Ectodermal cell (in vitro differentiated cells): ENCODE data around the gene GSTM1.
"Not testable (repeated sequence)": the region's sequence is repeated elsewhere in the genome, so short reads cannot be mapped to it uniquely, and the experiment has no call there.

Experiments
- H3K27ac ChIP-seq: 2 replicates; pipeline ENCODE4 v1.7.0; 2013; ENCODE audit warnings: mild to moderate bottlenecking, low read depth, low read length; ENCODE audit not compliant: insufficient read depth, poor library complexity, severe bottlenecking
- H3K27me3 ChIP-seq: 2 replicates; pipeline ENCODE4 v1.7.0; 2013; ENCODE audit warnings: mild to moderate bottlenecking, low read length; ENCODE audit not compliant: insufficient read depth, control insufficient read depth, poor library complexity, severe bottlenecking
- H3K36me3 ChIP-seq: one replicate; pipeline ENCODE4 v1.7.0; 2013; ENCODE audit warnings: low read length; ENCODE audit not compliant: control insufficient read depth, insufficient read depth
- H3K4me1 ChIP-seq: one replicate; pipeline ENCODE4 v1.7.0; 2013; ENCODE audit warnings: low read length; ENCODE audit not compliant: control insufficient read depth, insufficient read depth
- H3K4me3 ChIP-seq: 2 replicates; pipeline ENCODE4 v1.7.0; 2013; ENCODE audit warnings: low read depth, low read length, control low read depth; ENCODE audit not compliant: insufficient read depth
- H3K9me3 ChIP-seq: 2 replicates; pipeline ENCODE4 v1.7.0; 2013; ENCODE audit warnings: mild to moderate bottlenecking, low read length, moderate library complexity; ENCODE audit not compliant: control insufficient read depth
- WGBS, 2 experiments: methylation state at CpG; one replicate each; pipeline ENCODE4 v1.1.7; 2013; ENCODE audit warnings: missing lambda C conversion rate in 2 of 2; 5-methylcytosine and 5-hydroxymethylcytosine counted together

Gene GSTM1

GRCh38 chr1:109659997-109660690 is 27.5 kb upstream of the GSTM1 start:
- Histone ChIP-seq H3K9me3 (no peaks in the 10 kb centered on the region), H3K4me1 (peaks cover 10% of the 10 kb centered on the region), H3K27ac (no peak overlapping the region), H3K36me3 (no peaks in the 10 kb centered on the region), H3K27me3 (peaks cover 7% of the 10 kb centered on the region), H3K4me3 (no peak overlapping the region)
- 88 to 93% methylated on average over 5 of the region's 5 CpGs for WGBS, 2 experiments

DNA sequence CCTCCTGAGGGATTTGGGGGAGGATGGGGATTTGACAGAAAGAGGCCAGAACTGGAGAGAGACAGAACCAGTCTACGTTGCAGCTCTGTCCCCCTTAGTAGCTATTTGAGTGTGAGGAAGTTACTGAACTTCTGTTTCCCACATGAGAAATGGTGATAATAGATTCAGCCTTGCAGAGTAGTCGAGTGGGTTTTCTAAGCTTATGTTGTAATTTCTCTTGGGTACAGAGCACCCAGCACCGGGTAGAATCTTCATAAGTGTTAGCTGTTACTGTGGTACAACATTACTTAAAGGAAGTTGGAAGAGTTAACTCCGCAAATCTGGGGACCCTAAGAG is 27.0 kb upstream of the GSTM1 start:
- not testable (repeated sequence) for H3K4me3 ChIP-seq, H3K27ac ChIP-seq, H3K36me3 ChIP-seq, H3K27me3 ChIP-seq, H3K9me3 ChIP-seq
- WGBS, 2 experiments, result 87 to 88% methylated on average over 2 to 4 of the region's 4 CpGs
- H3K4me1 ChIP-seq, result peaks cover 10% of the 10 kb centered on the region

DNA sequence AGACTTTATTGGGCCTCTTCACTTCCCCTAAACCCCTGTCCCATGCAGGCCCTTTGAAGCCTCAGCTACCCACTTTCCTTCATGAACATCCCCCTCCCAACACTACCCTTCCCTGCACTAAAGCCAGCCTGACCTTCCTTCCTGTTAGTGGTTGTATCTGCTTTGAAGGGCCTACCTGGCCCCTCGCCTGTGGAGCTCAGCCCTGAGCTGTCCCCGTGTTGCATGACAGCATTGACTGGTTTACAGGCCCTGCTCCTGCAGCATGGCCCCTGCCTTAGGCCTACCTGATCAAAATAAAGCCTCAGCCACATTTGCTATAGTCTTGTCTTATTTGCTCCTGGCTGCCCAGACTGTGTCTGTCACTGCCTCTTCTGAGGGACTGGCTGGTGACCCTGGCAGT is 26.2 kb upstream of the GSTM1 start:
- H3K27ac ChIP-seq, result no peak overlapping the region
- H3K36me3 ChIP-seq, result no peaks in the 10 kb centered on the region
- H3K27me3 ChIP-seq, result no peaks in the 10 kb centered on the region
- no peak overlapping the region for H3K4me3 ChIP-seq
- peaks cover 7% of the 10 kb centered on the region for H3K4me1 ChIP-seq
- no peaks in the 10 kb centered on the region for H3K9me3 ChIP-seq
- WGBS, 2 experiments, result 80 to 95% methylated on average over 2 of the region's 2 CpGs

GRCh38 chr1:109664671-109665070 is 22.9 kb upstream of the GSTM1 start:
- no peaks in the 10 kb centered on the region for H3K27me3 ChIP-seq
- H3K36me3 ChIP-seq, result no peaks in the 10 kb centered on the region
- no peak overlapping the region for H3K4me3 ChIP-seq
- no peaks in the 10 kb centered on the region for H3K9me3 ChIP-seq
- WGBS, 2 experiments, result 85% methylated on average over 1 of the region's 1 CpG; no CpG with 5 or more reads in 1 of the 2 experiments
- peaks cover 5% of the 10 kb centered on the region for H3K4me1 ChIP-seq
- H3K27ac ChIP-seq, result no peak overlapping the region

- no peaks in the 10 kb centered on the region for H3K36me3 ChIP-seq
- H3K4me3 ChIP-seq, result peak within 1 kb of the TSS; percentile 41
- H3K27ac ChIP-seq, result no peak within 1 kb of the TSS
- H3K4me1 ChIP-seq, result peaks cover 5% of the 10 kb centered on the region
- 18 to 21% methylated on average over 22 of the region's 22 CpGs for WGBS, 2 experiments
- H3K9me3 ChIP-seq, result no peaks in the 10 kb centered on the region
- no peaks in the 10 kb centered on the region for H3K27me3 ChIP-seq
Measured at GRCh38 chr1:109667452-109668122, 20.0 kb upstream of the GSTM1 start, which contains the start of gene GSTM2. TSS of gene GSTM2 (plus strand) at chr1:109668057. CDS start at chr1:109668116, 59 bp downstream.

DNA sequence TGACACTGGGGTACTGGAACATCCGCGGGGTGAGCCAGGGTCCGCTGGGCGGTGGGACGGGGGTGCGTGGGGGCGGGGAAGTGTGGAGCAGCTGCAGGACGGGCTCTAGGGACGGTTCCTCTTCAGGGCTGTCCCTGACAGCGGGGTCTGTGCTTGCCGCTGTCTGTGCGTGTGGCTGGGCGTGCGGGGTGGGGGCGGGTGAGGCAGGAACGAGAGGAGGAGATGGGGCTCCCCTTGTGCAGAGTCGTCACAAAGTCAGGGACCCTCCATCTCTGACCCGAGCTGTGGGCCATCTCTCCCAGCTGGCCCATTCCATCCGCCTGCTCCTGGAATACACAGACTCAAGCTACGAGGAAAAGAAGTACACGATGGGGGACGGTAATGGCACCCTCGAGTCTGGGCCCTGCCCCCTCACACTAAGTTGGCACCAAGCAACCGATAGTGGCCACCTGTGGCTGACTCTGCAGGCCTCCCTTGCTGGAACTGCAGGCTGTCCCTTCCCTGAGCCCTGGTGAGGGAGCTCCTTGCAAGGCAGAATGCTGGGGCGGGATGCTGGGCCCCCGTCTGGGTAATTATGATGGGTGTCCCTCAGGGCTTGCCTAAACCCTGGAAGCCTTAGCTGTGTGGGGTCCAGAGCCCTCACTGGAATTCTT is 19.4 kb upstream of the GSTM1 start:
- H3K4me1 ChIP-seq, result peaks cover 5% of the 10 kb centered on the region
- no peaks in the 10 kb centered on the region for H3K27me3 ChIP-seq
- no peak overlapping the region for H3K27ac ChIP-seq
- H3K36me3 ChIP-seq, result no peaks in the 10 kb centered on the region
- H3K4me3 ChIP-seq, result peak overlapping the region; percentile 41
- H3K9me3 ChIP-seq, result no peaks in the 10 kb centered on the region
- WGBS, 2 experiments, result 22 to 23% methylated on average over 26 of the region's 26 CpGs

- Histone ChIP-seq H3K4me3 (no peak overlapping the region), H3K27me3 (no peaks in the 10 kb centered on the region), H3K36me3 (no peaks in the 10 kb centered on the region), H3K4me1 (peaks cover 5% of the 10 kb centered on the region), H3K9me3 (no peaks in the 10 kb centered on the region), H3K27ac (no peak overlapping the region)
- 93 to 95% methylated on average over 22 of the region's 22 CpGs for WGBS, 2 experiments
Measured at GRCh38 chr1:109669246-109669948, 18.2 kb upstream of the GSTM1 start.

- not testable (repeated sequence) for H3K4me3 ChIP-seq, H3K27ac ChIP-seq, H3K9me3 ChIP-seq, H3K27me3 ChIP-seq, H3K4me1 ChIP-seq, H3K36me3 ChIP-seq
- WGBS, 2 experiments, result 89 to 90% methylated on average over 4 of the region's 5 CpGs
Measured at GRCh38 chr1:109669949-109670302, 17.7 kb upstream of the GSTM1 start.

DNA sequence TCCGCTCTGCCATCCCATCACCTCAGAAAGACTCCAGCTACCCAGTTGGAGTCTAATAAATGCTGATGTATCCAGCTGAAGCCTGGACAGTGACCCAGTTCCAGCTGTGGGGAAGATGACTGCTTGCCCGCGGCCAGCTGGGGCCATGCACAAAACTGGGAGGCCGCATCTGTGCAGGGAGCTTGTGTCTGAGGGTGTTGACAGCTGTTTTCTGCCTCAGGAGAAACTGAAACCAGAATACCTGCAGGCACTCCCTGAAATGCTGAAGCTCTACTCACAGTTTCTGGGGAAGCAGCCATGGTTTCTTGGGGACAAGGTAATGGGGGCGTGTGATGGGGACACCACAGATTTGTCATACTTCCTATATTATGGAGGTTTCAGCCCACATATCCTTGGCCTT is 16.6 kb upstream of the GSTM1 start:
- 93 to 95% methylated on average over 5 of the region's 5 CpGs for WGBS, 2 experiments
- Histone ChIP-seq H3K4me1 (peaks cover 5% of the 10 kb centered on the region), H3K27me3 (no peaks in the 10 kb centered on the region), H3K4me3 (no peak overlapping the region), H3K27ac (no peak overlapping the region), H3K36me3 (no peaks in the 10 kb centered on the region), H3K9me3 (no peaks in the 10 kb centered on the region)

GRCh38 chr1:109673861-109674260 is 13.8 kb upstream of the GSTM1 start:
- not testable (repeated sequence) for H3K9me3 ChIP-seq, H3K4me1 ChIP-seq, H3K4me3 ChIP-seq, H3K36me3 ChIP-seq, H3K27me3 ChIP-seq, H3K27ac ChIP-seq
- 77 to 85% methylated on average over 2 of the region's 2 CpGs for WGBS, 2 experiments
